ENCODE data around the gene CYS1.

The CYS1 gene

GRCh38 chr2:10048501-10049171 is 31.6 kb downstream of the CYS1 start:
- no peaks in the 10 kb centered on the region for H3K4me1 ChIP-seq (ENCODE audit: insufficient read depth, low read length, severe bottlenecking)
- H2AFZ ChIP-seq (ENCODE audit: low read length), result no peak overlapping the region
- H3K9me3 ChIP-seq (ENCODE audit: low read length), result no peaks in the 10 kb centered on the region
- H3K36me3 ChIP-seq (ENCODE audit: insufficient read depth, low read length), result no peaks in the 10 kb centered on the region
- no peaks in the 10 kb centered on the region for H3F3A ChIP-seq (ENCODE audit: insufficient read depth, low read length)
- H3K4me2 ChIP-seq (ENCODE audit: low read length), result no peak overlapping the region
- TF ChIP-seq EZH2 (IDR thresholded peaks at IDR 0.05; ENCODE audit: borderline replicate concordance, low read length) (no peak), CTCF (IDR thresholded peaks at IDR 0.05; ENCODE audit: low read length) (peak; percentile 65)
- H3K27me3 ChIP-seq (ENCODE audit: insufficient read depth, low read length), result no peaks in the 10 kb centered on the region
- no peak overlapping the region for H3K4me3 ChIP-seq (ENCODE audit: low read depth, low read length, poor library complexity, severe bottlenecking)
- H3K27ac ChIP-seq (ENCODE audit: low read depth, low read length, poor library complexity, severe bottlenecking), result no peak overlapping the region
- H3K79me2 ChIP-seq (ENCODE audit: insufficient read depth, low read length), result no peaks in the 10 kb centered on the region
- H3K9me2 ChIP-seq (ENCODE audit: low read depth, low read length), result no peaks in the 10 kb centered on the region
- no peaks in the 10 kb centered on the region for H4K20me1 ChIP-seq (ENCODE audit: insufficient read depth, low read length)
- no peak overlapping the region for H3K9ac ChIP-seq (ENCODE audit: low read length)

GRCh38 chr2:10047616-10048500 is 32.4 kb downstream of the CYS1 start:
- Histone ChIP-seq H3K9me2 (ENCODE audit: low read depth, low read length) (no peaks in the 10 kb centered on the region), H4K20me1 (ENCODE audit: insufficient read depth, low read length) (no peaks in the 10 kb centered on the region), H2AFZ (ENCODE audit: low read length) (no peak overlapping the region), H3K9ac (ENCODE audit: low read length) (no peak overlapping the region), H3K4me1 (ENCODE audit: insufficient read depth, low read length, severe bottlenecking) (no peaks in the 10 kb centered on the region), H3F3A (ENCODE audit: insufficient read depth, low read length) (no peaks in the 10 kb centered on the region), H3K4me2 (ENCODE audit: low read length) (no peak overlapping the region), H3K27me3 (ENCODE audit: insufficient read depth, low read length) (no peaks in the 10 kb centered on the region), H3K9me3 (ENCODE audit: low read length) (no peaks in the 10 kb centered on the region), H3K27ac (ENCODE audit: low read depth, low read length, poor library complexity, severe bottlenecking) (no peak overlapping the region), H3K79me2 (ENCODE audit: insufficient read depth, low read length) (no peaks in the 10 kb centered on the region), H3K4me3 (ENCODE audit: low read depth, low read length, poor library complexity, severe bottlenecking) (no peak overlapping the region), H3K36me3 (ENCODE audit: insufficient read depth, low read length) (no peaks in the 10 kb centered on the region)
- TF ChIP-seq CTCF (IDR thresholded peaks at IDR 0.05; ENCODE audit: low read length) (no peak), EZH2 (IDR thresholded peaks at IDR 0.05; ENCODE audit: borderline replicate concordance, low read length) (no peak)

GRCh38 chr2:10046931-10047330 is 33.3 kb downstream of the CYS1 start:
- no peaks in the 10 kb centered on the region for H3F3A ChIP-seq (ENCODE audit: insufficient read depth, low read length)
- no peak overlapping the region for H3K4me3 ChIP-seq (ENCODE audit: low read depth, low read length, poor library complexity, severe bottlenecking)
- no peaks in the 10 kb centered on the region for H4K20me1 ChIP-seq (ENCODE audit: insufficient read depth, low read length)
- no peak overlapping the region for H3K27ac ChIP-seq (ENCODE audit: low read depth, low read length, poor library complexity, severe bottlenecking)
- H2AFZ ChIP-seq (ENCODE audit: low read length), result no peak overlapping the region
- no peaks in the 10 kb centered on the region for H3K36me3 ChIP-seq (ENCODE audit: insufficient read depth, low read length)
- peaks cover 4% of the 10 kb centered on the region; the same call in 1 of the 2 replicates for H3K27me3 ChIP-seq (ENCODE audit: insufficient read depth, low read length)
- no peak overlapping the region for H3K9ac ChIP-seq (ENCODE audit: low read length)
- H3K79me2 ChIP-seq (ENCODE audit: insufficient read depth, low read length), result no peaks in the 10 kb centered on the region
- 0 out of 2 replicates have a peak, but pooled peaks cover 4% of the 10 kb centered on the region for H3K9me3 ChIP-seq (ENCODE audit: low read length)
- TF ChIP-seq EZH2 (IDR thresholded peaks at IDR 0.05; ENCODE audit: borderline replicate concordance, low read length), result no peak
- no peak for TF ChIP-seq CTCF (IDR thresholded peaks at IDR 0.05; ENCODE audit: low read length)
- no peaks in the 10 kb centered on the region for H3K4me1 ChIP-seq (ENCODE audit: insufficient read depth, low read length, severe bottlenecking)
- no peak overlapping the region for H3K4me2 ChIP-seq (ENCODE audit: low read length)
- H3K9me2 ChIP-seq (ENCODE audit: low read depth, low read length), result no peaks in the 10 kb centered on the region

Data from OCI-LY1 (cell line).